Endodermal cell (in vitro differentiated cells): ENCODE results near the gene PARP15. TPM values are rescaled to one million over a fixed set of nuclear protein-coding genes. Genes with fewer than 3 reads are reported as not detected.
A peak's percentile ranks its signal among the peaks of the same experiment; 100 is the strongest.
"Not testable (repeated sequence)": the region's sequence is repeated elsewhere in the genome, so short reads cannot be mapped to it uniquely, and the experiment has no call there.

Source experiments
- DNase-seq: peaks from one replicate; pipeline ENCODE4 v3.0.0-alpha.2; 2017
- H3K27ac ChIP-seq: 2 replicates; pipeline ENCODE4 v1.5.1; 2013; ENCODE audit warnings: mild to moderate bottlenecking, low read depth, low read length, moderate library complexity
- H3K27me3 ChIP-seq: 2 replicates; pipeline ENCODE4 v1.6.1; 2013; ENCODE audit warnings: mild to moderate bottlenecking, low read length, moderate library complexity; ENCODE audit not compliant: insufficient read depth, control insufficient read depth, poor library complexity, severe bottlenecking
- H3K36me3 ChIP-seq: 2 replicates; pipeline ENCODE4 v1.7.0; 2013; ENCODE audit warnings: mild to moderate bottlenecking, low read length, moderate library complexity; ENCODE audit not compliant: control insufficient read depth, insufficient read depth
- H3K4me1 ChIP-seq: one replicate; pipeline ENCODE4 v1.7.0; 2013; ENCODE audit warnings: low read length; ENCODE audit not compliant: control insufficient read depth, insufficient read depth
- H3K4me3 ChIP-seq: 2 replicates; pipeline ENCODE4 v1.5.1; 2013; ENCODE audit warnings: mild to moderate bottlenecking, low read length, moderate library complexity
- H3K9ac ChIP-seq: 2 replicates; pipeline ENCODE4 v1.6.1; 2013; ENCODE audit warnings: mild to moderate bottlenecking, low read length, moderate library complexity; ENCODE audit not compliant: poor library complexity, severe bottlenecking; ENCODE audit errors: extremely low read depth
- H3K9me3 ChIP-seq: 2 replicates; pipeline ENCODE4 v1.6.1; 2013; ENCODE audit warnings: mild to moderate bottlenecking, low read length, moderate library complexity; ENCODE audit not compliant: control insufficient read depth
- H3K27ac Mint-ChIP-seq: 2 replicates; pipeline ENCODE4 v1.8.0; 2020; ENCODE audit warnings: mixed read lengths
- H3K27me3 Mint-ChIP-seq: 2 replicates; pipeline ENCODE4 v1.8.0; 2021; ENCODE audit warnings: mild to moderate bottlenecking, mixed read lengths; ENCODE audit not compliant: insufficient read depth
- H3K36me3 Mint-ChIP-seq: 2 replicates; pipeline ENCODE4 v1.8.0; 2020; ENCODE audit warnings: low read depth, mixed read lengths
- H3K4me1 Mint-ChIP-seq: 2 replicates; pipeline ENCODE4 v1.8.0; 2020; ENCODE audit warnings: mixed read lengths
- H3K4me3 Mint-ChIP-seq: 2 replicates; pipeline ENCODE4 v1.8.0; 2020; ENCODE audit warnings: mild to moderate bottlenecking, moderate library complexity, mixed read lengths
- H3K9me3 Mint-ChIP-seq: 2 replicates; pipeline ENCODE4 v1.8.0; 2020; ENCODE audit warnings: mild to moderate bottlenecking, mixed read lengths
- CTCF ChIP-seq: fragments of 200-600 bp; sonication (generic); conservative IDR thresholded peaks from 2 replicates; pipeline ENCODE4 v1.5.0; 2021; ENCODE audit warnings: antibody characterized with exemption, mild to moderate bottlenecking
- WGBS, 2 experiments: methylation state at CpG; one replicate each; pipeline versions ENCODE4 v1.1.5 to v1.1.7; 2013; ENCODE audit warnings: missing lambda C conversion rate in 2 of 2, mixed read lengths in 1 of 2; ENCODE audit not compliant: insufficient coverage in 1 of 2, insufficient read length in 1 of 2; 5-methylcytosine and 5-hydroxymethylcytosine counted together
- total RNA-seq, 2 donors: library from RNA; stranded (reverse); fragmentation: NEBNext Ultra II Directional in 1 of 2; extraction: Animal tissue kit (Norgen Biotek cat#: 25700) in 1 of 2; gene quantifications; 2 replicates in 1 of 2; 3 replicates in 1 of 2; pipeline ENCODE4 v1.2.1, GENCODE V29; 2021

Gene PARP15
- total RNA-seq, 2 donors from 2014 or later = 0.18 to 0.44 TPM

GRCh38 chr3:122681974-122682409 is 104.5 kb downstream of the PARP15 start:
- peaks cover 6% of the 10 kb centered on the region for H3K27me3 Mint-ChIP-seq
- peaks cover 15% of the 10 kb centered on the region for H3K4me1 Mint-ChIP-seq
- WGBS, 2 experiments = 97 to 100% methylated on average over 3 of the region's 3 CpGs
- H3K4me3 Mint-ChIP-seq = peak overlapping the region; percentile 68
- no peak for TF ChIP-seq CTCF
- H3K27me3 ChIP-seq = peaks cover 8% of the 10 kb centered on the region
- no peak for DNase-seq
- H3K36me3 Mint-ChIP-seq = peaks cover 11% of the 10 kb centered on the region
- no peaks in the 10 kb centered on the region for H3K9me3 Mint-ChIP-seq
- no peaks in the 10 kb centered on the region for H3K4me1 ChIP-seq
- H3K27ac ChIP-seq = no peak overlapping the region
- no peaks in the 10 kb centered on the region for H3K36me3 ChIP-seq
- no peak overlapping the region for H3K9ac ChIP-seq
- no peak overlapping the region for H3K4me3 ChIP-seq
- no peak overlapping the region for H3K27ac Mint-ChIP-seq
- H3K9me3 ChIP-seq = no peaks in the 10 kb centered on the region

GRCh38 chr3:122682778-122683411 is 105.4 kb downstream of the PARP15 start:
- H3K27me3 ChIP-seq = not testable (repeated sequence)

GRCh38 chr3:122687298-122687697 is 109.8 kb downstream of the PARP15 start:
- H3K27ac ChIP-seq = no peak overlapping the region
- 95 to 100% methylated on average over 2 of the region's 2 CpGs for WGBS, 2 experiments
- H3K9ac ChIP-seq = no peak overlapping the region
- H3K4me3 Mint-ChIP-seq = no peak overlapping the region
- H3K9me3 Mint-ChIP-seq = no peaks in the 10 kb centered on the region
- no peak overlapping the region for H3K27ac Mint-ChIP-seq
- H3K9me3 ChIP-seq = no peaks in the 10 kb centered on the region
- no peaks in the 10 kb centered on the region for H3K4me1 ChIP-seq
- H3K27me3 Mint-ChIP-seq = no peaks in the 10 kb centered on the region
- peaks cover 14% of the 10 kb centered on the region for H3K36me3 Mint-ChIP-seq
- no peaks in the 10 kb centered on the region for H3K27me3 ChIP-seq
- no peaks in the 10 kb centered on the region for H3K36me3 ChIP-seq
- TF ChIP-seq CTCF = no peak
- H3K4me3 ChIP-seq = no peak overlapping the region
- no peak for DNase-seq
- no peaks in the 10 kb centered on the region for H3K4me1 Mint-ChIP-seq

More at GRCh38 chr3:122682778-122683411, 105.4 kb downstream of the PARP15 start:
- Mint-ChIP-seq H3K36me3 (peaks cover 14% of the 10 kb centered on the region), H3K4me1 (peaks cover 15% of the 10 kb centered on the region)
- H3K9me3 ChIP-seq, H3K4me1 ChIP-seq, H3K4me3 ChIP-seq, H3K27me3 Mint-ChIP-seq, H3K9ac ChIP-seq, H3K9me3 Mint-ChIP-seq, H3K27ac Mint-ChIP-seq, H3K36me3 ChIP-seq, H3K4me3 Mint-ChIP-seq, H3K27ac ChIP-seq, DNase-seq: not testable (repeated sequence)
- 84 to 95% methylated on average over 8 to 11 of the region's 11 CpGs for WGBS, 2 experiments

Other genes with a start within 250 kb of the PARP15 start
- gene MIX23, start 194.4 kb upstream of the PARP15 start, total RNA-seq = 10 to 100 TPM; 54.1 to 62.6 TPM
- 10 to 100 TPM; 40.9 to 61.7 TPM for gene FAM162A, start 193.5 kb upstream of the PARP15 start, total RNA-seq
- gene WDR5B, start 161.6 kb upstream of the PARP15 start, total RNA-seq = 1 to 10 TPM; 4.2 to 4.9 TPM
- gene KPNA1, start 62.7 kb upstream of the PARP15 start, total RNA-seq = 10 to 100 TPM; 90.5 to 93.4 TPM
- 1 to 10 TPM; 3.7 to 4.3 TPM for gene PARP9, start 13.3 kb upstream of the PARP15 start, total RNA-seq
- gene DTX3L, start 13.3 kb upstream of the PARP15 start, total RNA-seq = 1 to 10 TPM; 4.9 to 6.6 TPM
- 10 to 100 TPM; 16.4 to 19.1 TPM for gene PARP14, start 103.2 kb downstream of the PARP15 start, total RNA-seq
- 1 to 10 TPM; 8.8 to 9.1 TPM for gene HSPBAP1, start 216.2 kb downstream of the PARP15 start, total RNA-seq
- gene SLC49A4, start 217.4 kb downstream of the PARP15 start, total RNA-seq = 10 to 100 TPM; 12.2 to 14.9 TPM